ENCODE data around the gene WWOX. TPM values are rescaled to one million over a fixed set of nuclear protein-coding genes. Genes with fewer than 3 reads are reported as not detected.

WWOX gene
- total RNA-seq, 1 donor = 8.2 TPM

DNA sequence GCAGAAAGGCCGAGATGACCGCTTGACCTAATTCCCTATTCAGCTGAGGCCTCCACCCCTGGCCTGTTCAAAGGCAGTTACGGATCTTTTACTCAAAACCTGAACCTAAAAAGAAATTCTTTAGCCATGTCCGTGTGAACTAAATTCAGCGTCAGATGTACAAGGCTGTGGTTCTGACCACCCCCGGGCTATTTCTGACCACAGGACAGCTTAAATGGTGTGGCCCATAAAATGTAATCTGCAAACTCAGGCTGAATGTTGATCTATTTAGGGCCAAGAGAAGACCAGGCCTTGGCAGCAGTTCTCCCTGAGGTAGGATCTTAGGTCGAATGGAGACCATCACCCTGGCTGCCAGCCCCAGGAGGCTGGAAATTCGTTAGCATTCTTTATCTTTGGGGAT is 485.5 kb downstream of the WWOX start:
- DNase-seq (ENCODE audit: low read depth) = peak; percentile 70
- no peak overlapping the region for H3K4me3 ChIP-seq (ENCODE audit: low read depth, low read length)
- TF ChIP-seq, protein P1, sequence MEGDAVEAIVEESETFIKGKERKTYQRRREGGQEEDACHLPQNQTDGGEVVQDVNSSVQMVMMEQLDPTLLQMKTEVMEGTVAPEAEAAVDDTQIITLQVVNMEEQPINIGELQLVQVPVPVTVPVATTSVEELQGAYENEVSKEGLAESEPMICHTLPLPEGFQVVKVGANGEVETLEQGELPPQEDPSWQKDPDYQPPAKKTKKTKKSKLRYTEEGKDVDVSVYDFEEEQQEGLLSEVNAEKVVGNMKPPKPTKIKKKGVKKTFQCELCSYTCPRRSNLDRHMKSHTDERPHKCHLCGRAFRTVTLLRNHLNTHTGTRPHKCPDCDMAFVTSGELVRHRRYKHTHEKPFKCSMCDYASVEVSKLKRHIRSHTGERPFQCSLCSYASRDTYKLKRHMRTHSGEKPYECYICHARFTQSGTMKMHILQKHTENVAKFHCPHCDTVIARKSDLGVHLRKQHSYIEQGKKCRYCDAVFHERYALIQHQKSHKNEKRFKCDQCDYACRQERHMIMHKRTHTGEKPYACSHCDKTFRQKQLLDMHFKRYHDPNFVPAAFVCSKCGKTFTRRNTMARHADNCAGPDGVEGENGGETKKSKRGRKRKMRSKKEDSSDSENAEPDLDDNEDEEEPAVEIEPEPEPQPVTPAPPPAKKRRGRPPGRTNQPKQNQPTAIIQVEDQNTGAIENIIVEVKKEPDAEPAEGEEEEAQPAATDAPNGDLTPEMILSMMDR (IDR thresholded peaks at IDR 0.05; ENCODE audit: insufficient read depth, low read depth, low read length) = no peak

DNA sequence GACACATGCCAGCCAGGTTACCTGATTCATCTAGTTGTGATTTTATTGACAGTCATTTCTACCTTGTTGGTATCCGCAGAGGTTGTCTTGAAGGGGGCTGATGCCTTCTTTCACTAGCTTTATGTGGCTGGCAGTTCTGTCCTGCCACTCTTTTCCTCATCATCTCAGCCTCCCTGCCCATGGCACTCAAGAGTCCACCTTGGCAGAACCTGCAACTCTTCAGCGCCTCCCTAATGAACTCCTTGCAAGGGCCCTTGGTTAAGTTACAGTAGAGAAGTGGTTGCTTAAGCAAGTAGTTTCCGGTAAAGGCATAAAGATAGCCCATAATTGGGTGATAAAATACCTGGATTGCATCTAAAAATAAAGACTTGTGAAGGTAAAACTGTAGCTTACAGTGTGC is 489.9 kb downstream of the WWOX start:
- TF ChIP-seq, protein P1 (IDR thresholded peaks at IDR 0.05; ENCODE audit: insufficient read depth, low read depth, low read length) = no peak
- DNase-seq (ENCODE audit: low read depth) = no peak

GRCh38 chr16:78591682-78592103 is 492.2 kb downstream of the WWOX start:
- TF ChIP-seq, protein P1 (IDR thresholded peaks at IDR 0.05; ENCODE audit: insufficient read depth, low read depth, low read length) = no peak

More for the DNA sequence above, 489.9 kb downstream of the WWOX start:
- no peak overlapping the region for H3K4me3 ChIP-seq (ENCODE audit: low read depth, low read length)

DNA sequence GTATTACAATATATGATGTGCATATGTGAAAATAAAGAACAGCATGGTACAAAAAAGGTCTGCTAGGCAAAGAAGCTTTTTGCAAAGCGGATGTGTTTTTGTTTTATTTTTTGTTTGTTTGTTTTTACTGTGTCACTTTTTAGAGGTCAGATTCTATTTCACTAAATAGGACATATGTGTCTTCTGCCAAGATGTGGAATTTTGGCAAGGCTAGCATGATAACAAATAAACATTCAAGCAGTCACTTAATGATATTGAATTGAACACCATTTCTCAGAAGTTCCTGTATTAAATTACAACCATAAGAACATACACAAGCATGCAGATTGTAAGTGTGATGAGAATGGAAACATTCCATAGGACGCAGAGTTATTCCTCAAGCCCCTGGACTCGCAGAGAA is 492.7 kb downstream of the WWOX start:
- DNase-seq (ENCODE audit: low read depth) = no peak
- TF ChIP-seq, protein P1 (IDR thresholded peaks at IDR 0.05; ENCODE audit: insufficient read depth, low read depth, low read length) = no peak
- H3K4me3 ChIP-seq (ENCODE audit: low read depth, low read length) = no peak overlapping the region

More at GRCh38 chr16:78591682-78592103, 492.2 kb downstream of the WWOX start:
- no peak overlapping the region for H3K4me3 ChIP-seq (ENCODE audit: low read depth, low read length)
- no peak for DNase-seq (ENCODE audit: low read depth)

GRCh38 chr16:78593352-78593751 is 493.9 kb downstream of the WWOX start:
- no peak overlapping the region for H3K4me3 ChIP-seq (ENCODE audit: low read depth, low read length)
- TF ChIP-seq, protein P1 (IDR thresholded peaks at IDR 0.05; ENCODE audit: insufficient read depth, low read depth, low read length) = no peak
- no peak for DNase-seq (ENCODE audit: low read depth)

- no peak for DNase-seq (ENCODE audit: low read depth)
These were observed 494.7 kb downstream of the WWOX start for GRCh38 chr16:78594191-78594590.

More at GRCh38 chr16:78594191-78594590, 494.7 kb downstream of the WWOX start:
- no peak overlapping the region for H3K4me3 ChIP-seq (ENCODE audit: low read depth, low read length)
- TF ChIP-seq, protein P1 (IDR thresholded peaks at IDR 0.05; ENCODE audit: insufficient read depth, low read depth, low read length) = no peak
